ENCODE measurements around the gene TRMU.

- TF ChIP-seq YY1 (IDR thresholded peaks at IDR 0.05; ENCODE audit: insufficient read depth, insufficient read length): no peak
- no peak for TF ChIP-seq SUZ12 (IDR thresholded peaks at IDR 0.05; ENCODE audit: extremely low read depth, insufficient read depth, insufficient read length)
These were observed 39.0 kb upstream of the TRMU start, which contains the start of gene GTSE1 for GRCh38 chr22:46296257-46297150.
